HepG2 (cell line): ENCODE data around the gene UBE2U.

ENCODE experiments used
- CTCF ChIP-seq: sonication (generic); formaldehyde crosslinking; IDR thresholded peaks from 2 replicates; pipeline ENCODE4 v1.5.0; 2020; ENCODE audit warnings: mild to moderate bottlenecking, missing genetic modification reagents, moderate library complexity
- ERF ChIP-seq: IDR thresholded peaks from 2 replicates; pipeline ENCODE4 v1.6.1; 2018; ENCODE audit warnings: missing biosample characterization, missing genetic modification reagents
- ETV5 ChIP-seq: IDR thresholded peaks from 2 replicates; pipeline ENCODE4 v1.6.1; 2018; ENCODE audit warnings: missing biosample characterization, missing genetic modification reagents, inconsistent platforms, borderline replicate concordance
- HMG20B ChIP-seq: conservative IDR thresholded peaks from 2 replicates; pipeline ENCODE4 v1.6.1; 2016; ENCODE audit warnings: missing genetic modification reagents, missing compliant biosample characterization
- PBX2 ChIP-seq: IDR thresholded peaks from 2 replicates; pipeline ENCODE4 v1.6.1; 2016; ENCODE audit warnings: control low read depth
- RXRA ChIP-seq: sonication (generic); formaldehyde crosslinking; IDR thresholded peaks from 2 replicates; pipeline ENCODE4 v1.5.1; 2020; ENCODE audit warnings: missing genetic modification reagents
- ZBTB43 ChIP-seq: sonication (generic); formaldehyde crosslinking; conservative IDR thresholded peaks from 2 replicates; pipeline ENCODE4 v1.4.0; 2020; ENCODE audit warnings: missing genetic modification reagents
- ZNF850 ChIP-seq: sonication (generic); formaldehyde crosslinking; conservative IDR thresholded peaks from 2 replicates; pipeline ENCODE4 v1.9.0; 2021; ENCODE audit warnings: mild to moderate bottlenecking, missing genetic modification reagents

- TF ChIP-seq RXRA (CRISPR knock-in tag) (no peak), ETV5 (no peak), ZBTB43 (CRISPR knock-in tag) (no peak), CTCF (CRISPR knock-in tag) (no peak), ZNF850 (no peak), ERF (CRISPR knock-in tag) (no peak), HMG20B (CRISPR knock-in tag) (no peak), PBX2 (CRISPR knock-in tag) (no peak)
Measured at GRCh38 chr1:64183395-64184002, 19.9 kb upstream of the UBE2U start.
